Kidney (tissue), 14 donors: Measurements from ENCODE around the gene CHRM2. TPM values are rescaled to one million over a fixed set of nuclear protein-coding genes. Genes with fewer than 3 reads are reported as not detected.

Source experiments
- DNase-seq, 5 donors: peaks; one replicate each; pipeline ENCODE4 v3.0.0-alpha.2; 2013 to 2020
- FAIRE-seq: peaks from 2 replicates; lab custom pipeline; 2012; peaks lifted over from hg19 to GRCh38; lab: Jason Lieb, UNC
- H3K27ac ChIP-seq, 2 donors: one replicate each; pipeline ENCODE4 v1.7.0; 2013; ENCODE audit warnings: low read depth in 2 of 2, low read length in 2 of 2, inconsistent platforms in 1 of 2
- H3K27me3 ChIP-seq: one replicate; pipeline ENCODE4 v1.7.1; 2013; ENCODE audit warnings: low read length, inconsistent platforms; ENCODE audit not compliant: control insufficient read depth, insufficient read depth
- H3K36me3 ChIP-seq, 3 donors: one replicate each; pipeline versions ENCODE4 v1.7.0 to v1.7.1; 2013; ENCODE audit warnings: low read length in 3 of 3, control low read depth in 1 of 3, inconsistent platforms in 1 of 3; ENCODE audit not compliant: insufficient read depth in 3 of 3, control insufficient read depth in 2 of 3
- H3K4me1 ChIP-seq, 3 donors: one replicate each; pipeline versions ENCODE4 v1.7.0 to v1.7.1; 2013; ENCODE audit warnings: low read length in 3 of 3, inconsistent platforms in 1 of 3, low read depth in 1 of 3; ENCODE audit not compliant: control insufficient read depth in 2 of 3, insufficient read depth in 2 of 3
- H3K4me3 ChIP-seq, 3 donors: one replicate each; pipeline versions ENCODE4 v1.7.0 to v1.8.1; 2013; ENCODE audit warnings: low read length in 3 of 3, control low read depth in 1 of 3, inconsistent platforms in 1 of 3
- H3K9ac ChIP-seq, 3 donors: one replicate each; pipeline versions ENCODE4 v1.7.0 to v1.7.1; 2013; ENCODE audit warnings: low read length in 3 of 3, control low read depth in 1 of 3, inconsistent platforms in 1 of 3
- H3K9me3 ChIP-seq, 3 donors: one replicate each; pipeline versions ENCODE4 v1.7.0 to v1.7.1; 2013; ENCODE audit warnings: low read length in 3 of 3, control low read depth in 1 of 3, inconsistent platforms in 1 of 3; ENCODE audit not compliant: control insufficient read depth in 2 of 3, insufficient read depth in 1 of 3
- intact Hi-C: fragments of 100-400 bp; cut with DNase I; formaldehyde crosslinking; loops from one replicate; pipeline ENCODE4 v1.11.1; 2022
- polyA plus RNA-seq: library from polyadenylated mRNA; stranded (reverse); fragments of 350-450 nt; fragmentation: Illumina TruSeq; extraction: RNeasy Lipid Tissue Mini Kit (QIAGEN cat#74804); gene quantifications from one replicate; pipeline ENCODE4 v1.2.3, GENCODE V29; 2014; ENCODE audit warnings: low read depth, low replicate concordance; ENCODE audit not compliant: insufficient read depth
- total RNA-seq: library from RNA; stranded (reverse); fragmentation: NEBNext Ultra II Directional; extraction: Animal tissue kit (Norgen Biotek cat#: 25700); gene quantifications from one replicate; pipeline ENCODE4 v1.2.1, GENCODE V29; 2021
- TF ChIP-seq, protein P1 (sequence below): IDR thresholded peaks from 3 replicates; pipeline ENCODE4 v1.5.1; 2012; ENCODE audit warnings: mild to moderate bottlenecking, moderate library complexity, borderline replicate concordance; ENCODE audit not compliant: insufficient read depth; ENCODE audit errors: extremely low read depth
- donor health status: control.
- donor health status: control.
- donor health status: control.
- donor health status: control.
- donor health status: control.
- donor health status: DM: yes; HTN: yes; CAD: no.
- donor health status: Normal renal cell carcinoma (clear cell type).

Gene CHRM2
- total and polyA plus RNA-seq, 2 donors from 2014 or later = not detected

DNA sequence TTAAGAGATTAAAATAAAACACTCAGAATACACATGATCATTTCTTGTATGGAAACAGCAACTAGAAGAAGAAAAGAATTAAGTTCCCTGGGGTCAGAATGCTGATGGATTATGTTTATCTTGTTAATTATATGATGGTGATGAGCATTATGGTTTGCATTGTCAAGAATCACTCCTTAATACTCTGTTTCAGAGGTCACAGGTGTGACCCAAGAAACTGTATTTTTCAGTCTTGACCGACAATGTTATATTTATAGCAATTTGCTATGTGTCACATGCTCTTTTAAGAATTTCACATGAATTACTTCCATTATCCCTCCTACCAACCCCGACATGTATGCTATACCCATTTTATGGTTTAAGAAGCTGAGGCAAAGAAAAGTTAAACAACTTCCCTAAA lies 2.7 kb upstream of the CHRM2 start:
- H3K9ac ChIP-seq = no peak overlapping the region
- intact Hi-C loops = no loop called here
- H3K9me3 ChIP-seq = no peaks in the 10 kb centered on the region
- H3K27me3 ChIP-seq = peaks cover 13% of the 10 kb centered on the region
- no peak overlapping the region for H3K27ac ChIP-seq
- DNase-seq (no peak), FAIRE-seq (no peak)
- no peaks in the 10 kb centered on the region for H3K36me3 ChIP-seq
- TF ChIP-seq, protein P1, sequence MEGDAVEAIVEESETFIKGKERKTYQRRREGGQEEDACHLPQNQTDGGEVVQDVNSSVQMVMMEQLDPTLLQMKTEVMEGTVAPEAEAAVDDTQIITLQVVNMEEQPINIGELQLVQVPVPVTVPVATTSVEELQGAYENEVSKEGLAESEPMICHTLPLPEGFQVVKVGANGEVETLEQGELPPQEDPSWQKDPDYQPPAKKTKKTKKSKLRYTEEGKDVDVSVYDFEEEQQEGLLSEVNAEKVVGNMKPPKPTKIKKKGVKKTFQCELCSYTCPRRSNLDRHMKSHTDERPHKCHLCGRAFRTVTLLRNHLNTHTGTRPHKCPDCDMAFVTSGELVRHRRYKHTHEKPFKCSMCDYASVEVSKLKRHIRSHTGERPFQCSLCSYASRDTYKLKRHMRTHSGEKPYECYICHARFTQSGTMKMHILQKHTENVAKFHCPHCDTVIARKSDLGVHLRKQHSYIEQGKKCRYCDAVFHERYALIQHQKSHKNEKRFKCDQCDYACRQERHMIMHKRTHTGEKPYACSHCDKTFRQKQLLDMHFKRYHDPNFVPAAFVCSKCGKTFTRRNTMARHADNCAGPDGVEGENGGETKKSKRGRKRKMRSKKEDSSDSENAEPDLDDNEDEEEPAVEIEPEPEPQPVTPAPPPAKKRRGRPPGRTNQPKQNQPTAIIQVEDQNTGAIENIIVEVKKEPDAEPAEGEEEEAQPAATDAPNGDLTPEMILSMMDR = no peak
- H3K4me3 ChIP-seq = no peak overlapping the region
- H3K4me1 ChIP-seq = no peaks in the 10 kb centered on the region

DNA sequence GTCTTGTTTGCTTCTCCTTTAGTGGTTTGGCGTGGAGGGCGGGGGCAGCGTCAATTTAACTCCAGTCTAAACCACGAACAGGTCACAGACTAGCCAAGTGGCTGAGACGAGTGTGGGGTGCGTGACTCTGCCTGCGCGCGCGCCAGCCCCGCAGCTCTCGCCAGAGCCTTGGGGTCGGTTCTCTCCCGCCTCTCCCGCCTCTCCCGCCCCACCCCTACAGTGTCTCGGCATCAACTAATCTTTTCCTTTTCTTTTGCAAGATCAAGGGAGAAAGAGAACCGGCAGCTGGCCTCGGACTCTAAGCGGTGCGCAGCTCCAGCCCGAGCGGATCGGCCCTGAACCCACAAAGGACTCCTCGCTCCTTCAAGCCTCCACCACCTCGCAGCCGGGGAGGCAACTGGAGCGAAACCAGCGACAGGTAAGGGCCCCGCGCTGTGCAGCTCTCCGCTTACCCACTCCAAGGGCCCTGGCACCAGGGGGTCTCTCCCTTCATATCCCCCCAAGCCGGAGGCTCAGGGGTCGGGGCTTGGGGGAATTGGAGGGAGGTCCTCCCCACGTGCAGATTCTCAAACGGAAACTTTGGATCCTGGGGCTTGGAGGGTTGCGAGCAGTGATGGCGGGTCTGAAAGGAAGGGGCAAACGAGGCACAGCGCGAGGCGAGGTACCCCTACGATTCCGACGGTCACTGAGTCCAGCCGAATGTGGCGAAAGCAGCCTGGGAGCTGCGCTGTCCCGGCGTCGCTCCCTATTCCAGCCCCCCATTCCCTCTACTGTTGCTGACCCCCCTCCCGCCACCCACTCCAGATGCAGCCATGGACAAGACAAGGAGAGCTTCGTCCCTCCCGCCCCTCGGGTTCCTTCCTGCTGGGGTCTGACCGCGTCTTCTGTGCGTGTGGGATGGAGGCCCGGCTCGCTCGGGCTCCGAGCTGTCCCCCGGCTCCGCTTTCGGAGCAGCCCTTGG lies 829 bp downstream of the CHRM2 start:
- H3K4me1 ChIP-seq = no peaks in the 10 kb centered on the region
- FAIRE-seq (no peak), DNase-seq (peak; percentile 3 to 68 (median 26))
- TF ChIP-seq, protein P1 = no peak
- no peaks in the 10 kb centered on the region for H3K9me3 ChIP-seq
- no peak overlapping the region for H3K27ac ChIP-seq
- H3K4me3 ChIP-seq = peak overlapping the region in 1 of 3 donors; percentile 36
- H3K36me3 ChIP-seq = no peaks in the 10 kb centered on the region
- intact Hi-C loops = no loop called here
- H3K9ac ChIP-seq = no peak overlapping the region
- peaks cover 18% of the 10 kb centered on the region for H3K27me3 ChIP-seq

- FAIRE-seq (no peak), DNase-seq (peak in 3 of 5 donors; percentile 1 to 58 (median 40))
- Histone ChIP-seq H3K27ac (no peak overlapping the region), H3K36me3 (no peaks in the 10 kb centered on the region), H3K4me3 (peak overlapping the region in 1 of 3 donors; percentile 34), H3K4me1 (no peaks in the 10 kb centered on the region), H3K27me3 (peaks cover 18% of the 10 kb centered on the region), H3K9ac (no peak overlapping the region), H3K9me3 (no peaks in the 10 kb centered on the region)
- intact Hi-C loops = no loop called here
- TF ChIP-seq, protein P1 = no peak
These were observed 1.8 kb downstream of the CHRM2 start for GRCh38 chr7:136869991-136870865.
